GM19023 (cell line): Measurements from ENCODE around the gene ARPC2.
"Not testable (repeated sequence)": the region's sequence is repeated elsewhere in the genome, so short reads cannot be mapped to it uniquely, and the experiment has no call there.

Experiments
- ATAC-seq: cut with Tn5 transposase; IDR thresholded peaks from one replicate; pipeline ENCODE4 v1.9.1; 2021; ENCODE audit warnings: mild to moderate bottlenecking, moderate library complexity; ENCODE audit not compliant: unreplicated experiment

The ARPC2 gene

GRCh38 chr2:218216674-218217359 is at the start of gene ARPC2:
ARPC2 (plus strand) TSS chr2:218217189; CDS start chr2:218217471, 282 bp downstream.
- ATAC-seq, result peak; percentile 76

GRCh38 chr2:218168016-218168415 is 49.0 kb upstream of the ARPC2 start:
- ATAC-seq, result no peak

GRCh38 chr2:218168635-218169462 is 48.1 kb upstream of the ARPC2 start:
- peak; percentile 72 for ATAC-seq

- ATAC-seq, result no peak
Measured at GRCh38 chr2:218169757-218170546, 47.0 kb upstream of the ARPC2 start.

GRCh38 chr2:218171744-218172143 is 45.2 kb upstream of the ARPC2 start:
- ATAC-seq, result not testable (repeated sequence)

- no peak for ATAC-seq
Measured at GRCh38 chr2:218172845-218173244, 44.1 kb upstream of the ARPC2 start.

GRCh38 chr2:218179782-218180181 is 37.2 kb upstream of the ARPC2 start:
- no peak for ATAC-seq

- no peak for ATAC-seq
Measured at GRCh38 chr2:218180467-218181114, 36.4 kb upstream of the ARPC2 start.

- ATAC-seq, result no peak
Measured at GRCh38 chr2:218184331-218184730, 32.7 kb upstream of the ARPC2 start.

- no peak for ATAC-seq
Measured at GRCh38 chr2:218186355-218186766, 30.6 kb upstream of the ARPC2 start.

- ATAC-seq, result no peak
Measured at GRCh38 chr2:218186876-218187275, 30.1 kb upstream of the ARPC2 start.

GRCh38 chr2:218187296-218188015 is 29.5 kb upstream of the ARPC2 start:
- no peak for ATAC-seq

GRCh38 chr2:218188528-218188927 is 28.5 kb upstream of the ARPC2 start:
- ATAC-seq, result no peak

- no peak for ATAC-seq
Measured at GRCh38 chr2:218192902-218193430, 24.0 kb upstream of the ARPC2 start.

GRCh38 chr2:218193701-218194100 is 23.3 kb upstream of the ARPC2 start:
- ATAC-seq, result no peak

- ATAC-seq, result no peak
Measured at GRCh38 chr2:218194880-218195279, 22.1 kb upstream of the ARPC2 start.

- no peak for ATAC-seq
Measured at GRCh38 chr2:218196974-218197373, 20.0 kb upstream of the ARPC2 start.

- no peak for ATAC-seq
Measured at GRCh38 chr2:218202266-218202665, 14.7 kb upstream of the ARPC2 start.

GRCh38 chr2:218209078-218209477 is 7.9 kb upstream of the ARPC2 start:
- no peak for ATAC-seq

- ATAC-seq, result no peak
Measured at GRCh38 chr2:218214116-218214515, 2.9 kb upstream of the ARPC2 start.
